Lower leg skin (tissue), 3 donors: ENCODE measurements around the gene COMMD9.

Experiments used
- CTCF ChIP-seq, 3 donors: fragments of 450-650 bp; IDR thresholded peaks; one replicate each; pipeline ENCODE4 v1.5.1; 2016; ENCODE audit warnings: antibody characterized with exemption in 3 of 3, mild to moderate bottlenecking in 3 of 3, moderate library complexity in 2 of 3
- POLR2A ChIP-seq, 2 donors: fragments of 450-650 bp; IDR thresholded peaks; one replicate each; pipeline ENCODE4 v1.6.1; 2016 to 2017; ENCODE audit warnings: antibody characterized with exemption in 2 of 2, mild to moderate bottlenecking in 1 of 2, moderate library complexity in 1 of 2

- TF ChIP-seq CTCF (IDR thresholded peaks at IDR 0.05) (no peak), POLR2A (IDR thresholded peaks at IDR 0.05) (no peak)
These were observed 8.7 kb downstream of the COMMD9 start for GRCh38 chr11:36280531-36280930.
